ENCODE measurements around the gene RNF144A. TPM values are rescaled to one million over a fixed set of nuclear protein-coding genes. Genes with fewer than 3 reads are reported as not detected.

RNF144A gene
- total RNA-seq, 1 experiment from 2014 or later: 10.6 TPM

GRCh38 chr2:6957031-6957714 is 40.0 kb downstream of the RNF144A start:
- no peak overlapping the region for H3K4me2 ChIP-seq (ENCODE audit: insufficient read depth, insufficient read length, low read length)
- no peak overlapping the region for H3K9ac ChIP-seq (ENCODE audit: extremely low read depth, insufficient read length, low read length)
- no peak overlapping the region for H2BK120ac ChIP-seq (ENCODE audit: low read depth, low read length, poor library complexity, severe bottlenecking)
- no peak overlapping the region for H2AK5ac ChIP-seq (ENCODE audit: insufficient read length, low read length)
- no peak overlapping the region for H3K27ac ChIP-seq (ENCODE audit: insufficient read length, low read depth, low read length)
- H3K36me3 Mint-ChIP-seq (ENCODE audit: insufficient read depth in 1 of 3, low read depth in 3 of 3): no peaks in the 10 kb centered on the region
- no peak overlapping the region for H3T11ph ChIP-seq (ENCODE audit: low read length)
- H2BK5ac ChIP-seq (ENCODE audit: insufficient read length, low read length): no peak overlapping the region
- no peak overlapping the region for H3K56ac ChIP-seq (ENCODE audit: insufficient read length, low read depth, low read length)
- H3K4me3 Mint-ChIP-seq: no peak overlapping the region
- peak overlapping the region in 1 of 3 experiments; percentile 82; a peak in 3 of 7 replicates for H3K27ac Mint-ChIP-seq
- no peak overlapping the region for H4K8ac ChIP-seq (replicated peaks; ENCODE audit: insufficient read length, low read depth, low read length)
- H3K23me2 ChIP-seq (ENCODE audit: insufficient read length, low read depth, low read length, poor library complexity, severe bottlenecking): no peaks in the 10 kb centered on the region
- H3K23ac ChIP-seq (ENCODE audit: insufficient read length, low read depth, low read length): no peak overlapping the region
- no CpG with 5 or more reads among the region's 9 CpGs for WGBS (ENCODE audit: extremely low coverage, insufficient read length, low lambda C conversion rate)
- H4K5ac ChIP-seq (ENCODE audit: insufficient read length, low read depth, low read length): no peak overlapping the region
- H3K4ac ChIP-seq (ENCODE audit: low read depth, low read length): no peak overlapping the region
- no peak for DNase-seq
- H3K79me1 ChIP-seq (ENCODE audit: insufficient read depth, low read depth, low read length, poor library complexity, severe bottlenecking): no peaks in the 10 kb centered on the region
- H2AFZ ChIP-seq (ENCODE audit: low read length): no peak overlapping the region
- no peak overlapping the region for H4K91ac ChIP-seq (ENCODE audit: insufficient read length, low read depth, low read length)
- H3K9me3 ChIP-seq (ENCODE audit: control insufficient read depth, low read depth, low read length): no peaks in the 10 kb centered on the region
- H3K9me3 Mint-ChIP-seq: no peaks in the 10 kb centered on the region
- no peak overlapping the region for H2BK20ac ChIP-seq (ENCODE audit: low read depth, low read length, poor library complexity, severe bottlenecking)
- TF ChIP-seq CTCF (conservative IDR thresholded peaks at IDR 0.05): no peak
- H3K14ac ChIP-seq (ENCODE audit: insufficient read depth, low read length): no peak overlapping the region
- H3K27me3 Mint-ChIP-seq (ENCODE audit: low read depth): no peaks in the 10 kb centered on the region
- H2BK15ac ChIP-seq (ENCODE audit: low read depth, low read length): no peak overlapping the region
- H3K79me2 ChIP-seq (ENCODE audit: insufficient read depth, low read length): no peaks in the 10 kb centered on the region
- H4K20me1 ChIP-seq (ENCODE audit: control insufficient read depth, insufficient read depth, insufficient read length): no peaks in the 10 kb centered on the region
- no peak overlapping the region for H3K18ac ChIP-seq (ENCODE audit: insufficient read length, low read depth, low read length)
- no peaks in the 10 kb centered on the region for H3K4me1 Mint-ChIP-seq
- H3K27me3 ChIP-seq (ENCODE audit: insufficient read depth, low read length): no peaks in the 10 kb centered on the region
- H2BK12ac ChIP-seq (ENCODE audit: insufficient read length, low read depth, low read length): no peak overlapping the region
- H3K4me1 ChIP-seq (ENCODE audit: insufficient read depth, low read length): no peaks in the 10 kb centered on the region

All from H9 (cell line).